BLaER1 treated with 17β-estradiol and CSF1 and Interleukin-3, amounts not matched to agents 10 nM and 100 nM (cell line): ENCODE data around the gene IGFL3.
"Not testable (repeated sequence)": the region's sequence is repeated elsewhere in the genome, so short reads cannot be mapped to it uniquely, and the experiment has no call there.

Experiments used
- H3K27ac ChIP-seq, 11 experiments: shearing (Covaris generic); formaldehyde crosslinking; 2 replicates each; pipeline ENCODE4 v1.8.1; 2022
- H3K27me3 ChIP-seq, 11 experiments: shearing (Covaris generic); formaldehyde crosslinking; 2 replicates each; pipeline ENCODE4 v1.8.1; 2022
- H3K36me3 ChIP-seq, 11 experiments: shearing (Covaris generic); formaldehyde crosslinking; 2 replicates each; pipeline ENCODE4 v1.8.1; 2022
- H3K4me1 ChIP-seq, 10 experiments: shearing (Covaris generic); formaldehyde crosslinking; 2 replicates each; pipeline ENCODE4 v1.8.1; 2022
- H3K4me2 ChIP-seq, 11 experiments: shearing (Covaris generic); formaldehyde crosslinking; 2 replicates each; pipeline ENCODE4 v1.8.1; 2022
- H3K4me3 ChIP-seq, 10 experiments: shearing (Covaris generic); formaldehyde crosslinking; 2 replicates each; pipeline ENCODE4 v1.8.1; 2022
- H3K9ac ChIP-seq, 11 experiments: shearing (Covaris generic); formaldehyde crosslinking; 2 replicates each; pipeline ENCODE4 v1.8.1; 2022
- H3K9me3 ChIP-seq, 11 experiments: shearing (Covaris generic); formaldehyde crosslinking; replicated peaks in 1 of 11; 2 replicates each; pipeline ENCODE4 v1.8.1; 2022
- H4K20me1 ChIP-seq, 11 experiments: shearing (Covaris generic); formaldehyde crosslinking; 2 replicates each; pipeline ENCODE4 v1.8.1; 2022
- Cebpa-rat ChIP-seq, 11 experiments: shearing (Covaris generic); IDR thresholded peaks; 2 replicates each; pipeline ENCODE4 v1.8.1; 2022

Gene IGFL3

DNA sequence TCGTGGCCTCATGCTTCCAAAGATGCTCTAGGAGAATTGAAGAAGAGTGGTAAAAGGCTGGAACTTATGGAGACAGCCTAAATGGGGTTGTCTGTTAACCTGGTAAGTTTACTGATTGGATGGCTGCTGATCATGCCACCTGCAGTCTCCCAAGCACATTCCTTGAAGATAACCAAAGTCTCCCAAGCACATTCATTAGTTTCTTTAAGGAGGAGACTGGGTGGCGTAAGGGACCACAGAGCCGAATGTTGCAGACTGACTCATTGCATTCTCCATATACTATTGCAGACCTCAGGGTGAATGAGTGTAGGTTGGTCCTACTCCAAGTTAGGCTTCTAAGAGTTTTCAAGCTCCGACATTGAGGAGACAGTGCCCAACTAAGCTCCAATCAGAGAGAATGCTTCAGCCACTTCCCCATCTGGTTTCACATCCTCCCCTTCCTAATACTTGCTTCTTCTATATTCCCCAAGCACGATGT, at the start of gene IGFL3:
TSS of gene IGFL3 (minus strand) at position 51 of the 478 bp plus-strand sequence. CDS start at position 12, 39 bp downstream.
- Histone ChIP-seq H4K20me1 (no peaks in the 10 kb centered on the region), H3K36me3 (no peaks in the 10 kb centered on the region), H3K4me1 (peaks cover 0 to 40% (median 7%) of the 10 kb centered on the region in 10 experiments; a peak in 11 of 20 replicates), H3K27me3 (no peaks in the 10 kb centered on the region), H3K9me3 (peaks cover 0 to 22% (median 5%) of the 10 kb centered on the region in 11 experiments; a peak in 9 of 22 replicates), H3K4me3 (no peak within 1 kb of the TSS), H3K9ac (peak within 1 kb of the TSS in 1 of 11 experiments; percentile 42; a peak in 1 of 22 replicates), H3K27ac (peak within 1 kb of the TSS in 4 of 11 experiments; percentile 15 to 63 (median 37); a peak in 6 of 22 replicates), H3K4me2 (peak within 1 kb of the TSS in 7 of 11 experiments; percentile 8 to 69 (median 40); a peak in 11 of 22 replicates)
- no peak for TF ChIP-seq Cebpa-rat (IDR thresholded peaks at IDR 0.05)

DNA sequence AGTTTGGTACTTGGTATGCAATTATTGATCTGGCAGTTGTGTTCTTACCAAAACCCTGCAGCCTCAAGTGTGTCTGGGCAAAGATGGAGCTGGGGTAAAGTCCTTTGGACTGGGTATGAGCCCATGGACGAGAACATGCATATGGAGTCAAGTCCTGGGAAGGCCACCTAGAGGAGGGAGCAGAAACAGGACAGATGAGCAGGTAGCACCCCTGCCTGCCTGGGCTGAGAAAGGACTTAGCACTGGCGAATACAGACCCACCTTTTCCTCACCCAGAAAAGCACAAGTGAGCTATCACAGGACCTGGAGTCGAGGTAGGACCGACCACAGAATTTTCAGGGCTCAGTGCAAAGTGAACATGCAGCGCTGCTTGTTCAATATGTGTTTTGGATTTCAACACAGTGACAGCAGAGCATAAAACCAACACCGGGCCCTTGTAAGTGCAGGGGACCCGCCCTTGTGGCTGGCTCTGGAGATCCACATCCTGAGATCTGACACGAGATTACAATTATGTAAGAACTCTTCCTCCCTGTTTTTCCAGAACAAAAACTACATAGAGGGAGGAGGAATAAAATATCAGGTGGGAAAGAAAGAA, 49.5 kb upstream of the IGFL3 start:
- no peaks in the 10 kb centered on the region for H3K27me3 ChIP-seq
- peaks cover 0 to 27% (median 2%) of the 10 kb centered on the region in 10 experiments; a peak in 6 of 20 replicates for H3K4me1 ChIP-seq
- H3K4me3 ChIP-seq, result no peak overlapping the region
- no peak overlapping the region for H3K9ac ChIP-seq
- peaks cover 8 to 23% (median 17%) of the 10 kb centered on the region in 11 experiments; a peak in 21 of 22 replicates for H3K9me3 ChIP-seq
- no peak overlapping the region for H3K27ac ChIP-seq
- H4K20me1 ChIP-seq, result no peaks in the 10 kb centered on the region
- peak overlapping the region in 3 of 11 experiments; percentile 14 to 50 (median 22); a peak in 2 of 22 replicates for H3K4me2 ChIP-seq
- TF ChIP-seq Cebpa-rat (IDR thresholded peaks at IDR 0.05), result no peak
- no peaks in the 10 kb centered on the region for H3K36me3 ChIP-seq

GRCh38 chr19:46162731-46163130, 38.2 kb upstream of the IGFL3 start:
- Histone ChIP-seq H3K27ac (no peak overlapping the region), H3K9me3 (peaks cover 33 to 51% (median 41%) of the 10 kb centered on the region in 11 experiments), H3K4me2 (no peak overlapping the region), H3K4me3 (no peak overlapping the region), H3K36me3 (no peaks in the 10 kb centered on the region), H3K9ac (no peak overlapping the region), H3K27me3 (no peaks in the 10 kb centered on the region), H3K4me1 (no peaks in the 10 kb centered on the region), H4K20me1 (no peaks in the 10 kb centered on the region)
- TF ChIP-seq Cebpa-rat (IDR thresholded peaks at IDR 0.05), result no peak

DNA sequence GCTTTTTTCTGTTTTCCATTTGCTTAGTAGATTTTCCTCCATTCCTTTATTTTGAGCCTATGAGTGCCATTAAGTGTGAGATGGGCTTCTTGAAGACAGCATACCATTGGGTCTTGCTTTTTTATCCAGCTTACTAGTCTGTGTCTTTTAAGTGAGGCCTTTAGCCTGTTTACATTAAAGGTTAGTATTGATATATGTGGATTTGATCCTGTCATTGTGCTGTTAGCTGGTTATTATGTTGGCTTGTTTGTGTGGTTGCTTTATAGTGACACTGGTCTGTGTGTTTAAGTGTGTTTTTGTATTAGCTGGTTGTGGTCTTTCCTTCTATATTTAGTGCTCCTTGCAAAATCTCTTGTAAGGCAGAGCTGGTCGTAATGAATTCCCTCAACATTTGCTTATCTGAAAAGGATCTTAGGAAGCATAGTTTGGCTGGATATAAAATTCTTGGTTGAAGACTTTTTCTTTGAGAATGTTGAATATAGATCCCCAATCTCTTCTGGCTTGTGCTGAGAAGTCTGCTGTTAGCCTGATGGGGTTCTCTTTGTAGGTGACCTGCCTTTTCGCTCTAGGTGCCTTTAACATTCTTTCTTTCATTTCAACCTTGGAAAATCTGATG, 37.3 kb upstream of the IGFL3 start:
- H3K36me3 ChIP-seq, H3K9ac ChIP-seq, H3K4me2 ChIP-seq, H4K20me1 ChIP-seq, H3K27ac ChIP-seq, H3K27me3 ChIP-seq, H3K4me3 ChIP-seq, H3K4me1 ChIP-seq: not testable (repeated sequence)
- H3K9me3 ChIP-seq, result peaks cover 33 to 51% (median 41%) of the 10 kb centered on the region in 11 experiments

- no peak overlapping the region for H3K4me2 ChIP-seq
- H3K9ac ChIP-seq, result no peak overlapping the region
- TF ChIP-seq Cebpa-rat (IDR thresholded peaks at IDR 0.05), result no peak
- H3K27me3 ChIP-seq, result no peaks in the 10 kb centered on the region
- H3K36me3 ChIP-seq, result no peaks in the 10 kb centered on the region
- H3K9me3 ChIP-seq, result peaks cover 33 to 45% (median 39%) of the 10 kb centered on the region in 11 experiments
- H4K20me1 ChIP-seq, result no peaks in the 10 kb centered on the region
- H3K27ac ChIP-seq, result no peak overlapping the region
- H3K4me3 ChIP-seq, result no peak overlapping the region
- no peaks in the 10 kb centered on the region for H3K4me1 ChIP-seq
These were observed 35.8 kb upstream of the IGFL3 start for GRCh38 chr19:46160233-46160775.

- no peaks in the 10 kb centered on the region for H3K4me1 ChIP-seq
- no peak overlapping the region for H3K4me2 ChIP-seq
- no peak for TF ChIP-seq Cebpa-rat (IDR thresholded peaks at IDR 0.05)
- no peaks in the 10 kb centered on the region for H3K27me3 ChIP-seq
- H3K36me3 ChIP-seq, result no peaks in the 10 kb centered on the region
- no peaks in the 10 kb centered on the region for H4K20me1 ChIP-seq
- H3K4me3 ChIP-seq, result no peak overlapping the region
- H3K9ac ChIP-seq, result no peak overlapping the region
- no peak overlapping the region for H3K27ac ChIP-seq
- H3K9me3 ChIP-seq, result peaks cover 33 to 42% (median 38%) of the 10 kb centered on the region in 11 experiments
These were observed 35.1 kb upstream of the IGFL3 start for GRCh38 chr19:46159418-46160232.

DNA sequence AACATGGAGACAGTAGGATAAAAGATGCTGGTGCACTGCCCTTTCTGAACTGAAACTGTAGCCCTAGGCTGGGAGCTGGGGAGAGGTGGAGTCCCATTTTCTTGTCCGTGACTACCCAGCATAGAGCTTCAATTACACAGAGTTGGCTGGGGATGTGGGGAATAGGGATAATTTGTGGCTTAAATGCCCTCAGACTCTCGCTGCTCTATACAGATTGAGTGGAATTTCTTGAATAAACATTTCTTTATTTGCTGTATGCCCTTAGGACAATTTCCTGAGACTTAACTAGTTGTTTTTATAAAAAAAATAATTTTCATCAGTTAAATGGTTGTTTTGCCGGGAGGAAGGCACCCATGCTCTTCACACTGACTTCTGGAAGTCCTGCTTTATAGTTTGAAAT, 30.7 kb upstream of the IGFL3 start:
- Histone ChIP-seq H3K4me2 (no peak overlapping the region), H3K4me3 (no peak overlapping the region), H3K9me3 (peaks cover 0 to 3% (median 0%) of the 10 kb centered on the region in 11 experiments; a peak in 3 of 22 replicates), H3K36me3 (no peaks in the 10 kb centered on the region), H4K20me1 (no peaks in the 10 kb centered on the region), H3K27me3 (no peaks in the 10 kb centered on the region), H3K4me1 (no peaks in the 10 kb centered on the region), H3K27ac (no peak overlapping the region), H3K9ac (no peak overlapping the region)
- no peak for TF ChIP-seq Cebpa-rat (IDR thresholded peaks at IDR 0.05)

GRCh38 chr19:46150606-46151005, 26.1 kb upstream of the IGFL3 start:
- H4K20me1 ChIP-seq, result no peaks in the 10 kb centered on the region
- no peak overlapping the region for H3K9ac ChIP-seq
- no peaks in the 10 kb centered on the region for H3K27me3 ChIP-seq
- H3K9me3 ChIP-seq, result no peaks in the 10 kb centered on the region
- no peak for TF ChIP-seq Cebpa-rat (IDR thresholded peaks at IDR 0.05)
- H3K27ac ChIP-seq, result no peak overlapping the region
- H3K4me2 ChIP-seq, result no peak overlapping the region
- H3K36me3 ChIP-seq, result no peaks in the 10 kb centered on the region
- no peak overlapping the region for H3K4me3 ChIP-seq
- H3K4me1 ChIP-seq, result no peaks in the 10 kb centered on the region

GRCh38 chr19:46147791-46148288, 23.4 kb upstream of the IGFL3 start, which contains the start of gene IGFL2:
IGFL2 (plus strand) TSS chr19:46148238; CDS start chr19:46148279, 41 bp downstream.
- H3K9me3 ChIP-seq, result peaks cover 0 to 8% (median 0%) of the 10 kb centered on the region in 11 experiments; a peak in 2 of 22 replicates
- H3K27me3 ChIP-seq, result no peaks in the 10 kb centered on the region
- H3K4me1 ChIP-seq, result peaks cover 0 to 8% (median 0%) of the 10 kb centered on the region in 10 experiments; a peak in 1 of 20 replicates
- no peak within 1 kb of the TSS for H3K4me2 ChIP-seq
- H3K36me3 ChIP-seq, result no peaks in the 10 kb centered on the region
- H3K4me3 ChIP-seq, result no peak within 1 kb of the TSS
- H3K9ac ChIP-seq, result no peak within 1 kb of the TSS
- no peaks in the 10 kb centered on the region for H4K20me1 ChIP-seq
- no peak within 1 kb of the TSS for H3K27ac ChIP-seq
- TF ChIP-seq Cebpa-rat (IDR thresholded peaks at IDR 0.05), result no peak
